ENCODE data around the gene CBX8.

DNA sequence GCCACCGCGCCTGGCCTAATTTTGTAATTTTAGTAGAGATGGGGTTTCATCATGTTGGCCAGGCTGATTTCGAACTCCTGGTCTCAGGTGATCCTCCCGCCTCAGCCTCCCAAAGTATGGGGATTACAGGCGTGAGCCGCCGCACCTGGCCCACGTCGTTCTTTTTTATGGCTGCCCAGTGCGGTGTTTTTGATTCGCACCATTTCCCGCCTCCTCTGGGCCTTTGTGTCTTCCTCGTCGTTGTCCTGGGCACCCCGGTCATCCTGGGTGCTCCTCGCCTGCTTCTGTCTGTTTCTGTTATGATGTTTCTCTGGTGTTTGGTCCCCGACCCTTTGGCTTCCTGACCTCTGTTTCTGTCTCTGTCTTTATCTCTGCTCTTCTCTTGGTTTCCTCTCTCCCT, 27.4 kb upstream of the CBX8 start:
- TF ChIP-seq EP300 (IDR thresholded peaks at IDR 0.05) (no peak), POLR2A (IDR thresholded peaks at IDR 0.05) (no peak)
